SJSA1 (cell line): Measurements from ENCODE around the gene DAD1. TPM values are rescaled to one million over a fixed set of nuclear protein-coding genes. Genes with fewer than 3 reads are reported as not detected.

ENCODE experiments used
- DNase-seq, 2 experiments: peaks; one replicate each; pipeline ENCODE4 v3.0.0-alpha.2; 2015 to 2020; ENCODE audit warnings: low spot score in 2 of 2, low read depth in 1 of 2
- H3K27ac ChIP-seq: fragments of 250-450 bp; sonication (Bioruptor Pico); 2 replicates; pipeline ENCODE4 v1.5.1; 2020; ENCODE audit warnings: mild to moderate bottlenecking, moderate library complexity
- H3K27me3 ChIP-seq: fragments of 250-450 bp; sonication (Bioruptor Pico); replicated peaks from 2 replicates; pipeline ENCODE4 v1.5.1; 2020; ENCODE audit warnings: mild to moderate bottlenecking, moderate library complexity
- H3K36me3 ChIP-seq: fragments of 250-450 bp; sonication (Bioruptor Pico); 2 replicates; pipeline ENCODE4 v1.5.1; 2020; ENCODE audit warnings: mild to moderate bottlenecking
- H3K4me1 ChIP-seq: fragments of 250-450 bp; sonication (Bioruptor Pico); replicated peaks from 2 replicates; pipeline ENCODE4 v1.6.1; 2021; ENCODE audit warnings: mild to moderate bottlenecking
- H3K4me3 ChIP-seq: fragments of 250-450 bp; sonication (Bioruptor Pico); 2 replicates; pipeline ENCODE4 v1.5.1; 2020; ENCODE audit warnings: mild to moderate bottlenecking
- H3K9me3 ChIP-seq: fragments of 250-450 bp; sonication (Bioruptor Pico); replicated peaks from 2 replicates; pipeline ENCODE4 v1.5.1; 2020; ENCODE audit warnings: mild to moderate bottlenecking
- total RNA-seq: library from RNA; depleted of rRNA; stranded (reverse); fragments of >200 nt; shearing (Covaris generic); gene quantifications from 2 replicates; pipeline ENCODE4 v1.2.3, GENCODE V29; 2014

The DAD1 gene
- total RNA-seq, 1 experiment from 2014 or later, result 328 TPM

DNA sequence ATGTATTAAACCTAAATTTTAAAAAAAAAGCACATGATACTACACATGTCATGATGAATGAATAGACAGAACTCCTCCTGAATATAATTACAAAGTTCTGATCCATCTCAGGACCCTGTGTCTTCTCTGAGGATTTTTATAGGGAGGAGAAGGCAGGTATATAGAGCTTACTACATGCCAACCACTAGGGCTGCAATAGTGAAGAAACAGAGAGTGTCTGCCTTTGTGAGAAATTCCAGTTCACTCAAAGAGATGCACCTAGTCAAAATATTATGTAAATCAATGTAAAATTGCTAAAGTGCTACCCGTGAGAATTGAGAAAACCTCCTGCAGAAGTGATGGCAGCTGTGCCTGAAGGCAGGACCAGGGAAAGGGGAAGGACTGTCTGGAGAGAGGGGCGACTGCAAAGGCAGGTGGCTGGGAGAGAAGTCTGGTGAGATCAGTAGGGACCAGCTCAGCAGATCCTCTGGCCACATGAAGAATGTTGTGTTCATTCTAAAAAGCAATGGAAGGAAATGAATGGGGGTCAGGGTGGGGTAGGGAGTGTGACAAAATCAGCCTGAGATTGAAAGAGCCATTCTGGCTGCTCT lies 24.2 kb upstream of the DAD1 start:
- H3K9me3 ChIP-seq, result no peaks in the 10 kb centered on the region
- no peaks in the 10 kb centered on the region for H3K27me3 ChIP-seq
- peaks cover 24% of the 10 kb centered on the region for H3K36me3 ChIP-seq
- peak in 1 of 2 experiments; percentile 20 for DNase-seq
- H3K27ac ChIP-seq, result peak overlapping the region; percentile 85
- peaks cover 31% of the 10 kb centered on the region for H3K4me1 ChIP-seq
- H3K4me3 ChIP-seq, result no peak overlapping the region

DNA sequence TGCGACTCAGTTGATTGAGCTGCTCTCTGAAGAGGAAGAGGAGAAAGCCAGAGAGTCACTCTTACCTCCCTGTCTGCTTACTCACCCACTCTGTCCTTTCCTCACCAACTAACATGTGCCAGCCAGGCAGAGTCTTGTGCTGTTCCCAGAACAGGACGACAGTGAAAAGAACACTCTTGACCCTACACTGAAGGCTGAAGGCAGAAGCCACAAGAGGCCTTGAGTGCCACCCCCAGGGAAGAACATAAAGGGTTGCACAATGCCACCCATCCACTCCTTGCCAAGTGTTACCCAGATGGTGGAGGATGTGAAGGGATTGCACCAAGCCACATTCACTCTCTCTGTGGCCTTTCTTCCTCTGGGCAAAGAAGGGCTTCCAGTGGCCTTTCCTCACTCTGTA lies 21.9 kb upstream of the DAD1 start:
- H3K9me3 ChIP-seq, result no peaks in the 10 kb centered on the region
- no peak for DNase-seq
- no peaks in the 10 kb centered on the region for H3K27me3 ChIP-seq
- peaks cover 34% of the 10 kb centered on the region for H3K4me1 ChIP-seq
- H3K36me3 ChIP-seq, result peaks cover 41% of the 10 kb centered on the region
- no peak overlapping the region for H3K4me3 ChIP-seq
- H3K27ac ChIP-seq, result no peak overlapping the region

DNA sequence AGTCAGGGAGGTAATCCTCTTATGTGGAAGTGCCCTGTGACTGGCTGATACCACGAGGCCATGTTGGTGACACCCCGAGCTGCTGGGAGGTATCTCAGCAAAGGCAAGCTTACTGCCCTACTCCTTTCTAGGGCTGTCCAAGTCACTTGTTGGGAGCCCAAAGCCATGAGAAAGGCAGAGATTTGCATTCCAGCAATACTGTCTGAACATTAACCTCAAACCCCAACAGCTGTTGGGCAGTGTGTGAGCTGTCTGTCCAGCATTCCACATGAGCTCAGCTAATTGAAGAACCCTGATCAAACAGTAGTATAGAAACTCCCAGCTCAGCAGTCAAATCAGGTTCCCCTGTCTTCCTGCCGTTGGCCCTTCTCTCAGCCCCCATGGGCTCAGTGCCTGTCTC lies 18.3 kb upstream of the DAD1 start:
- peaks cover 70% of the 10 kb centered on the region for H3K36me3 ChIP-seq
- no peak overlapping the region for H3K27ac ChIP-seq
- DNase-seq, result no peak
- H3K4me3 ChIP-seq, result no peak overlapping the region
- peaks cover 9% of the 10 kb centered on the region for H3K4me1 ChIP-seq
- H3K27me3 ChIP-seq, result no peaks in the 10 kb centered on the region
- H3K9me3 ChIP-seq, result no peaks in the 10 kb centered on the region

DNA sequence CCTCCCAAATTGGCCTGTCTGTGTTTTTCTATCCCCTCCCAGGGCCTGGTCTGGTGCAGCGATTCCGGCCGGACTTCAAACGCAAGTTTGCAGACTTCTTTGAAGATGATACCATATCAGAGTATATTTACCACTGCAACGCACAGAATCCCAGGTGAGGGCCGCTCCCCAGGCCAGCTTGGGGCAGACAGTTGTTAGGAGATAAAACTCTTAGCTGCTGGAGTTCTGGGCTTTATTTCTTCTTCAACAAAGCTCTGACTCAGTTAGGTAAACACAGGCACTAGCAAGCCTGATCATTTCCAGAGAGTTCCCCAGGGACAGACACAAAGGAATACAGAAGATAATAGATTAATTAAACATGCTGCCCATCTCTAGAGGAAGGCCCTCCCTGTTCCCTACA lies 17.4 kb upstream of the DAD1 start:
- Histone ChIP-seq H3K27ac (no peak overlapping the region), H3K36me3 (peaks cover 70% of the 10 kb centered on the region), H3K4me3 (no peak overlapping the region), H3K27me3 (no peaks in the 10 kb centered on the region), H3K4me1 (0 out of 2 replicates have a peak, but pooled peaks cover 3% of the 10 kb centered on the region), H3K9me3 (no peaks in the 10 kb centered on the region)
- no peak for DNase-seq

DNA sequence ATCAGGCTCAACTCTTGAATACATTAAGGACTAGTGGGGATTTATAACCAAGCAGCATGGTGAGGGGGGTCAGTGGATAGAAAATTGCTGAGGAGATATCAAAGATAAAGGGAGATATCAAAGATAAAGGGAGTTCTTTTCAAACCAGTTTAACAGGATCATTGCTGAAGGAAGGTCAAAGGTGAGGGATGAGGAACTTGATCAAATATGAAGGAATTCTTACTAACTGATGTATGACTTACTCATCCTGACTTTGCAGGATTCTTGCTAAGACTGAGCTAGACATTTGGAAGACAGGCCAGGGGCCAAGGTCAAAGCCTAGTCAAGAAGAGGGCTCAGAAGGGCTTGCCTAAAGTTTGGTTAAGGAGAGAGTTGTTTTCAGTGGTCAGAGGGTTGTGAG lies 13.8 kb upstream of the DAD1 start:
- Histone ChIP-seq H3K9me3 (no peaks in the 10 kb centered on the region), H3K27ac (no peak overlapping the region), H3K27me3 (no peaks in the 10 kb centered on the region), H3K36me3 (peaks cover 48% of the 10 kb centered on the region), H3K4me1 (peaks cover 16% of the 10 kb centered on the region), H3K4me3 (no peak overlapping the region)
- DNase-seq, result no peak

DNA sequence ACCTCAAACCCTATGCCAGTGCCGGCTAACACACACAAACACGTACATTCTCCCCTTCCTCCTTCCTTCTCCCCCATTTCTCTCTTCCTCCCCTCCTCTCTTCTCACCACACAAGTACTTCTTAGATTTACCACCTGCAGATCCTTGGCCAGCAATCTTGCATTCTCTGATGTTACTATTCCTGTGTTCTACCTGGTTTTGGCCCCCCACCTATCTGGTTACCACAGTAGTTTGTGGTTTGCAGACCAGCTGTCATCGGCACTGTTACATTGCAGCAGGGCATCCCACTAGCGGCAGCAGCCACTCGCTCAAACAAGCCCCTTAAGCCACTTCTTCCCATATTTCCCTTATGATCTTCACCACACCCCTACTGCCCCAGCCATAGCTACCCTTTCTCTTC lies 13.0 kb upstream of the DAD1 start:
- Histone ChIP-seq H3K27me3 (no peaks in the 10 kb centered on the region), H3K4me3 (no peak overlapping the region), H3K4me1 (peaks cover 20% of the 10 kb centered on the region), H3K9me3 (no peaks in the 10 kb centered on the region), H3K36me3 (peaks cover 45% of the 10 kb centered on the region), H3K27ac (no peak overlapping the region)
- no peak for DNase-seq

DNA sequence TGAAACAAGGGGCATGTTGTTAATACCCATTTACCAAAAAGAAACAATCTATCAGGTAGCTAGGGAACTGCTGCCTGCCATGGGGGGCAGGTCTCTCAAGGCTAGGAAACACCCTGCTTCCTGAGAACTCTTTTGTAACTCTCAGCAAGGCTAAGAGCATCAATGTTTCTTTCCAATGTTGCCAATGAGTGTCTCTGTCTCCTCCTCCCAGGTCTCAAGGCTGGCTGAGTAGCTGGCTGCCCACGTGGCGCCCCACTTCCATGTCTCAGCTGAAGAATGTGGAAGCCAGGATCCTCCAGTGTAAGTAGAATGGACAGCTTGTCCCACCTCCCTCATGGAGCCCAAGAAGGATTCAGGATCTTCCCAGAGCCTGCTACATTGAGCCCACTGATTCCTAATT lies 12.4 kb upstream of the DAD1 start:
- Histone ChIP-seq H3K9me3 (no peaks in the 10 kb centered on the region), H3K4me3 (no peak overlapping the region)
- no peak for DNase-seq

DNA sequence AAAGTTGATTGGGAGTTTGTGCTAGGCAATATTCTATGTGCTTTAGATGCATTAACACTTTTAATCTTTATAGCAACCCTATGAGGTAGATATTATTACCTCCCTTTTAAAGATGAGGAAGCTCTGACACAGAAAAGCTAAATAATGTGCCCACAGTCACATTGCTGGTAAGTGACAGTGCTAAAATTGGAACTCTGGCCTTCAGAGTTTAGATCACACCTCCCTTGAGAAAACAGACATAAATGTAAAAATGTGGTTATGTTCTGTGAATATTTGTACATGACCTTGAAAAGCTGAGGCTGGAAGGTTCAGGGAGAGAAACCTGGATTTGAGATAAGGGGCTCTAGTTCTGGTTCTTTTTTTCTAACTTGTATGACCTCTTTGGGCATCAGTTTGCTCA lies 11.0 kb upstream of the DAD1 start:
- peaks cover 27% of the 10 kb centered on the region for H3K36me3 ChIP-seq
- H3K9me3 ChIP-seq, result no peaks in the 10 kb centered on the region
- H3K4me1 ChIP-seq, result peaks cover 18% of the 10 kb centered on the region
- no peak overlapping the region for H3K4me3 ChIP-seq
- no peak for DNase-seq
- no peaks in the 10 kb centered on the region for H3K27me3 ChIP-seq
- no peak overlapping the region for H3K27ac ChIP-seq

More for the DNA sequence above, 12.4 kb upstream of the DAD1 start:
- Histone ChIP-seq H3K36me3 (peaks cover 39% of the 10 kb centered on the region), H3K4me1 (peaks cover 20% of the 10 kb centered on the region), H3K27ac (no peak overlapping the region), H3K27me3 (no peaks in the 10 kb centered on the region)

DNA sequence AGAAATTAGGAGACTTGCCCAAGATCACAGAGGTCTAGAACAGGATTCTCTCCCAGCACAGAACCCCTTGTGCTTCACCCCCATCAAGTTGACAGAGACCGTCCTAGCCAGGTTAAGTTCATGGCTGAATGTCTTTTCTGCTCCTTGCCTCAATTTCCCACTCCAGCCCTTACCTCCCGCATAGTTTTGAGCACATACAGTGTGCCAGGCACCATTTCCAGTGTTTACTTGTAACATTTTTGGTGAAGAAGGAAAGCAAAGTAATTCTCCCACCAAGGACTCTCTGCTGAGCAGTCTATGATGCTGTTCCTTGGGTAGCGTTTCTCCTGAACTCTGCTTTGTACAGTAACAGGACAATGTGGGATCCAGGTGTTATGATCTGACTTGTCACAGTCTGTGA lies 10.3 kb upstream of the DAD1 start:
- Histone ChIP-seq H3K27me3 (no peaks in the 10 kb centered on the region), H3K36me3 (peaks cover 22% of the 10 kb centered on the region), H3K4me3 (peak overlapping the region; percentile 57), H3K27ac (peak overlapping the region; percentile 55), H3K4me1 (peaks cover 19% of the 10 kb centered on the region), H3K9me3 (no peaks in the 10 kb centered on the region)
- DNase-seq, result no peak

DNA sequence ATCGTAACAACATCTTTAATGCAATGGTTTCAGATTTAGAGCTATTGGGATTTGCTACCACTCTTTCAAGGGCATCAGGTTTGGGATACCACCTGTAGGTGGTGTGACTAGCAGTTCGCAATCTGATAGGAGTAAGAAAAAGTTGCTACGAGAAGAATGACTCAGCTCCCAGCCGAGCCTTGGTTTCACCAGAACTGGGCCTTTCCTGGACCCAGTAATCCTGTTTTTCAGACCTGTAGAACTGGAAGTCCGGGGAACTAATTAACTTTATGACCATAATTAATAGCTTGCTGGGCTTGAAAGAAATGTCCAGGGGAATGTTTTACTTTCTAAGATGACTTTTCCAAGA lies 9.8 kb upstream of the DAD1 start:
- H3K36me3 ChIP-seq, result peaks cover 20% of the 10 kb centered on the region
- peaks cover 24% of the 10 kb centered on the region for H3K4me1 ChIP-seq
- peak overlapping the region; percentile 57 for H3K4me3 ChIP-seq
- peak overlapping the region; percentile 55 for H3K27ac ChIP-seq
- no peaks in the 10 kb centered on the region for H3K27me3 ChIP-seq
- peak in 1 of 2 experiments; percentile 29 for DNase-seq
- H3K9me3 ChIP-seq, result no peaks in the 10 kb centered on the region

DNA sequence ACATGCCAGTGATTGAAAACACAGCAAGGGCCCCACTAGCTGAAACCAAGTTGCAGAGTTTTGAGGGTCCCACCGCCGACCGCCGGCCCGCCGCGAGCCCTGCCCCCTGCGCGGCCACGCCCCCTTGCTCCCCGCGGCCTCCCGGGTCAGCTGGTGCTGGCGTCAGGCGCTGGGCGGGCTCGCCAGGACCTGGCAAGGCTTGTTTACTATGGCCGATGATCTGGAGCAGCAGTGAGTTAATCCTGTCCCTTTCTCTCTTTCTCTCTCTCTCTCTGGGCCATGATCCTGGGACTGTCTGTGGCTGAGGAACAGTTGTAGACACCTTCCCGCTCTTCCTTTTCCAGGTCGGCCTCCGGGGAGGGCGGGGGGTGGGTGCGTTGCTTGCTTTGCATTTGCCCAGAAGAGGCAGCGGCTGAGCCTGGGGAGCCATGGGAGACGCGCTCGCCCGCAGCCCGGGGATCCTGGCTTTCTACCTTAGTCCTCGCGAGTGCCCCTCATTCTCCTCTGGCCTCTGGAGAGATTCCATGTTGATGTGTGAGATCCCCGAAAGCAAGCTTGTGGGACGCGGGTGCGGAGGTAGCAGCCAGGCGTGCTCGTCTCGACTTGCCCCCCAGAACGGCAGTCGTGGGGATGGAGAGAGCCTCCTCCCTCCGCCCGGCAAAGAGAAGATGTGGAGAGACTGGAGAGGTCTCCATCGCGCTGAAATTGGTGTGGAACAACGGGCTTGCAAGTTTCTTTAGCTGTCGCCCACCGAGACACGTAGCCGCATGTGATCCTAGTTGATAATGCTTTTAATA lies 9.3 kb upstream of the DAD1 start, which contains the start of gene ABHD4:
TSS of gene ABHD4 (plus strand) at position 202 of the 797 bp plus-strand sequence. CDS start at position 209, 7 bp downstream.
- peaks cover 14% of the 10 kb centered on the region for H3K36me3 ChIP-seq
- DNase-seq, result peak; percentile 58 to 67
- H3K4me1 ChIP-seq, result peaks cover 24% of the 10 kb centered on the region
- H3K9me3 ChIP-seq, result no peaks in the 10 kb centered on the region
- H3K4me3 ChIP-seq, result peak within 1 kb of the TSS; percentile 57
- H3K27me3 ChIP-seq, result no peaks in the 10 kb centered on the region
- peak within 1 kb of the TSS; percentile 55 for H3K27ac ChIP-seq

DNA sequence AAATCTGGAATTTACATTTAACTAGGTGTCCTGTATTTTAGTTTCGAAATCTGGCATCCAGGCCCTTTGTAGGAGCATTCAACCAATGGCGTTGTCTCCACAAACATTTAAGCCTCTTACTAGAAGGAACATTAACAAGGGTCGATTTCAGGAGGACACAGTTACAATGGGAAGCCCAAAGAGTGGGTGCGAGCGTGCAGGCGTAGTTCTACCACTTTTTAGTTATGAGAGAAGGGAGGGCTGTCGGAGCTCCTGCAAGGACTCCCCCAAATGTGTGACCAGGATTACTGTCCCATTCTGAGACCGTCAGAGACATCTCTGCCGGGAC lies 8.7 kb upstream of the DAD1 start:
- Histone ChIP-seq H3K27ac (no peak overlapping the region), H3K27me3 (no peaks in the 10 kb centered on the region), H3K4me3 (peak overlapping the region; percentile 57), H3K9me3 (no peaks in the 10 kb centered on the region), H3K36me3 (peaks cover 9% of the 10 kb centered on the region), H3K4me1 (peaks cover 24% of the 10 kb centered on the region)
- no peak for DNase-seq

DNA sequence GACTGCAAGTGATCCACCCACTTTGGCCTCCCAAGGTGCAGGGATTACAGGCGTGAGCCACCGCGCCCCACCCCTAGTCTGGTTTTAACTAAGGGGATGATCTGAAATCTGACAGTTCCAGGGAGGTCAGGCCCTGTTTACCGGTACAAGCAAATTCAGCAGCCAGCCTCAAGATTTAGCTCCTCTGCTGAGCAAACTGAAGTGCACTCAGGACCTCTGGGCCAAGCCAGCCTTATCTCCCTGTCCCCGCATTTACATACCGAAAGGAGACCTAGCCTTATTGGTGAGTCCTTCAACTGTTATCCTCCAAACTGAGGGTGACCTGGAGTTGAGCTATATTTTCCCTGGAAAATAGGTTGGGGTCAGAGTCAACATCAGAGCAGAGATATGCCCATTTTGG lies 8.2 kb upstream of the DAD1 start:
- Histone ChIP-seq H3K27me3 (no peaks in the 10 kb centered on the region), H3K9me3 (no peaks in the 10 kb centered on the region), H3K36me3 (peaks cover 4% of the 10 kb centered on the region; the same call in 1 of the 2 replicates), H3K4me1 (peaks cover 24% of the 10 kb centered on the region), H3K27ac (no peak overlapping the region), H3K4me3 (no peak overlapping the region)
- DNase-seq, result no peak

DNA sequence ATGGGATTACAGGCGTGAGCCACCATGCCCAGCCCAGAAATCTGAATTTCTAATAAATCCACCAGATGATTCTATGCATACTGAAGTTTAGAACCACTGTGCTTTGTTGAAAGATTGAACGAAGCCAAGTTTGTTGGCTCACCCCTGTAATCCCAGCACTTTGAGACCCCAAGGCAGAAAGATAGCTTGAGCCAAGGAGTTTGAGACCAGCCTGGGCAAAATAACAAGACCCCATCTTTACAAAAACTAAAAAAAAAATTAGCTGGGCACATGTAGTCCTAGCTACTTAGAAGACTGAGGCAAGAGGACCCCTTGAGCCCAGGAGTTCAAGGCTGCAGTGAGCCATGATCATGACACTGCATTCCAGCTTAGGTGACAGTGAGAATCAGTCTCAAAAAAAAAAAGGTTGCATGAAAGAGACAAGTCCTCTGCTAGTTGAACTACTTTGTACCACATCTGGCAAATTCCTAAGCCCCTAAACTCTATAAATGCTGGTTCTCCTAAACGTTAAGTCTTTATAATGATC lies 7.4 kb upstream of the DAD1 start:
- H3K9me3 ChIP-seq, result no peaks in the 10 kb centered on the region
- no peak for DNase-seq
- H3K4me1 ChIP-seq, result peaks cover 24% of the 10 kb centered on the region
- H3K27me3 ChIP-seq, result no peaks in the 10 kb centered on the region
- H3K27ac ChIP-seq, result no peak overlapping the region
- no peaks in the 10 kb centered on the region for H3K36me3 ChIP-seq
- no peak overlapping the region for H3K4me3 ChIP-seq
